ENCODE measurements around the gene CRIM1. TPM values are rescaled to one million over a fixed set of nuclear protein-coding genes. Genes with fewer than 3 reads are reported as not detected.
A peak's percentile ranks its signal among the peaks of the same experiment; 100 is the strongest.

The CRIM1 gene
- total RNA-seq, 4 donors from 2014 or later: 72.6 to 162 (median 112) TPM

DNA sequence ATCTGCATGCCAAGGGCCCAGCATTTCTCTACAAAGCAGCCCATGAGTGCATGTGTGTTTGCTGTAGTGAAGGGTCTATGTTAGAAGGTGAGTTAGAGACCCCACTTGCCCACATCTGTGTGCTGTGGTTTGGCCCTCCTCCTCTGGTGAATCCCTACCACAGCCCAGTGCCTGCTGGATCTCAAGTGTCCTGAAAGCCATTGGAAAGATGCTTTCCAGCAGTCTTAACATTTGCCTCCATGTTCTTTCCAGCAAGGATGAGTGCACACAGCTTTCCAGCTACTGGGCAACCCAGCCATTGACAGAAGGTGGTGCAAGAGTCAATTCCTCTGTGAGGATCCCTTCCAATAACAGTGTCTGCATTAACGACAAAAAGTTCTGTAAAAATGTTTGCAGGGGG, 13.6 kb downstream of the CRIM1 start:
- Histone ChIP-seq H3K36me3 (no peaks in the 10 kb centered on the region), H3K27ac (peak overlapping the region; percentile 76), H3K27me3 (no peaks in the 10 kb centered on the region), H3K4me3 (no peak overlapping the region), H3K4me1 (peaks cover 80% of the 10 kb centered on the region), H3K9me3 (no peaks in the 10 kb centered on the region)
- WGBS: 54% methylated on average over 1 of the region's 1 CpG
- TF ChIP-seq POLR2A (IDR thresholded peaks at IDR 0.05) (no peak), EP300 (IDR thresholded peaks at IDR 0.05) (no peak), POLR2AphosphoS5 (IDR thresholded peaks at IDR 0.05) (no peak)
- TF ChIP-seq, protein P1, sequence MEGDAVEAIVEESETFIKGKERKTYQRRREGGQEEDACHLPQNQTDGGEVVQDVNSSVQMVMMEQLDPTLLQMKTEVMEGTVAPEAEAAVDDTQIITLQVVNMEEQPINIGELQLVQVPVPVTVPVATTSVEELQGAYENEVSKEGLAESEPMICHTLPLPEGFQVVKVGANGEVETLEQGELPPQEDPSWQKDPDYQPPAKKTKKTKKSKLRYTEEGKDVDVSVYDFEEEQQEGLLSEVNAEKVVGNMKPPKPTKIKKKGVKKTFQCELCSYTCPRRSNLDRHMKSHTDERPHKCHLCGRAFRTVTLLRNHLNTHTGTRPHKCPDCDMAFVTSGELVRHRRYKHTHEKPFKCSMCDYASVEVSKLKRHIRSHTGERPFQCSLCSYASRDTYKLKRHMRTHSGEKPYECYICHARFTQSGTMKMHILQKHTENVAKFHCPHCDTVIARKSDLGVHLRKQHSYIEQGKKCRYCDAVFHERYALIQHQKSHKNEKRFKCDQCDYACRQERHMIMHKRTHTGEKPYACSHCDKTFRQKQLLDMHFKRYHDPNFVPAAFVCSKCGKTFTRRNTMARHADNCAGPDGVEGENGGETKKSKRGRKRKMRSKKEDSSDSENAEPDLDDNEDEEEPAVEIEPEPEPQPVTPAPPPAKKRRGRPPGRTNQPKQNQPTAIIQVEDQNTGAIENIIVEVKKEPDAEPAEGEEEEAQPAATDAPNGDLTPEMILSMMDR (IDR thresholded peaks at IDR 0.05): no peak
- no peak for DNase-seq (ENCODE audit: low spot score in 2 of 2)

DNA sequence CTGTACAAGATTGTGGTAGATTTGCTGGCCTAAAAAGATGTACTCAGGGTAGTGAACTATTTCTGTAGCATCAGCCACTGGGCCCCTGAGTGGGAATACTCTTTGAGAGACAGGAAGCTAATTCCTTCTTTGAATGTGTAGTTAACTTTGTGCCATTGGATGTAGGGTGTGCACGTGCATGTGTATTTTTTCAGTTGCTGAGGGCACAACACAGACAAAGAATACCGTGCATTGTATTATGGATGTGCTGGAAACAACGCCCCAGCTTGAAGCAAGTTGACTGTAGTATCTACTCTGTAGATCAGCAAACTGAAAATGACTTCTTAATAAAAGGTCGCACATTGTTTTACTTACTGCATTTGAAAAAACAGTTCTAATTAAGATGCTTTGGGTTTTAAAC, 14.1 kb downstream of the CRIM1 start:
- no peak for TF ChIP-seq POLR2A (IDR thresholded peaks at IDR 0.05)
- peak in 1 of 3 donors; percentile 57 for TF ChIP-seq POLR2AphosphoS5 (IDR thresholded peaks at IDR 0.05)
- no peaks in the 10 kb centered on the region for H3K27me3 ChIP-seq
- H3K4me3 ChIP-seq: no peak overlapping the region
- peaks cover 83% of the 10 kb centered on the region for H3K4me1 ChIP-seq
- 59% methylated on average over 4 of the region's 4 CpGs for WGBS
- peak overlapping the region; percentile 76 for H3K27ac ChIP-seq
- no peaks in the 10 kb centered on the region for H3K36me3 ChIP-seq
- H3K9me3 ChIP-seq: no peaks in the 10 kb centered on the region
- DNase-seq (ENCODE audit: low spot score in 2 of 2): no peak

DNA sequence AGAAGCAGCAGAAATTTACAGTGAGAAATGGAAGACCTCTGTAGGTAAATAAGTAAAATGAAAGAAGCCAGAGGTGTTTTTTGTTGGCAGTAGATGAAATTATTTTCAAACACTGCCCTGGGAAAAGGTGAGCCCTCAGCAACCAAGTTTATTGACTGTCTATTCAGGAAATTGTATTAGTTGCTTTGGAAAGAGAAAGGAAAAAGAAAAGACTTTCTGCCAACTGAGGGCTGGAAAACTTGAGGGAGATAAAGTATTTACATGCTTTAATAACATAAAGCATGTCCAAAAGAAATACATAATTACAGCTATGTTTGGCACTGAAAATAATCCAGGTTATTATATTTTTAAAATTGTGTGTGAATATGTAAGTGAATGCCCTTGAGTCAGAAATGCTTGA, 14.7 kb downstream of the CRIM1 start:
- TF ChIP-seq, protein P1 (IDR thresholded peaks at IDR 0.05): no peak
- TF ChIP-seq EP300 (IDR thresholded peaks at IDR 0.05) (no peak), POLR2A (IDR thresholded peaks at IDR 0.05) (no peak), POLR2AphosphoS5 (IDR thresholded peaks at IDR 0.05) (no peak)
- no peak overlapping the region for H3K4me3 ChIP-seq
- no peaks in the 10 kb centered on the region for H3K27me3 ChIP-seq
- H3K36me3 ChIP-seq: no peaks in the 10 kb centered on the region
- peak overlapping the region; percentile 76 for H3K27ac ChIP-seq
- no peaks in the 10 kb centered on the region for H3K9me3 ChIP-seq
- peaks cover 83% of the 10 kb centered on the region for H3K4me1 ChIP-seq
- no peak for DNase-seq (ENCODE audit: low spot score in 2 of 2)

DNA sequence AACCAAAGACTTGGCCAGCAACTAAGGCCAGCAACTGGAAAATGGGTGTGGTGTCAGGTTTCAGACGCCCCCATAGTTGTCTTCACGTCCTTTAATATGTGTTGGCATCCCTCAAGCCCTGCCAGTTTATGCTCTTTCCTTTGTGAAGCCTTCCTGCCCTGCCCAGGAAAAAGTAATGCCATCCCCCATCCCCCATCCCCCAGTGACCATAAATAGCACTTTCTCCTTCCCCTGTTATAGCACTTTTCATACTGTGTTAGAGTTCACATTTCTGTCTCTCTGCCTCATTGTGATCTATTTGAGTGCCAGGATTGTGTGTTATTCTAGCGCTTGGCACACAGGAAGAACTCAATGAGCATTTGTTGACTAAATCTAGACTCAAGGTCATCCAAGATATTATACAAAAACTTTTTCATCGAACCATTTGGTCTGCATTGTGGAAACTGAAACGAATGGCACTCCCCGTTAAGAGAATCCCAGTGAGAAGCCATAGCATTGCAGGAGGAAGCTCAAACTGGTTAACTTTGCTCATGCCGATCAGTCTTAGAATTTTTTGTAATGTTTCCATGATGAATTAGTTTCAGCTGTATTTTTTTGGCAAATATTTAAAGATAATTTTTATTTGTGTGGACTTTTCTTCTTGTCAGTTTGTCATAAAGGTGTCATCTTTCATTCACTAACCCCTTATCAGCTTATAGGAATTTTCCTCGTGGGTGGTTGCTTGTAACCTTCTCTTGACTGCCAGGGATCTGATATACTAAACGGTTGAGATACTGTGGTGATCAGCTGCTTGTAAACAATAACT, 15.7 kb downstream of the CRIM1 start:
- Histone ChIP-seq H3K4me1 (peaks cover 81% of the 10 kb centered on the region), H3K4me3 (peak overlapping the region; percentile 13)
- 15% methylated on average over 9 of the region's 9 CpGs for WGBS

DNA sequence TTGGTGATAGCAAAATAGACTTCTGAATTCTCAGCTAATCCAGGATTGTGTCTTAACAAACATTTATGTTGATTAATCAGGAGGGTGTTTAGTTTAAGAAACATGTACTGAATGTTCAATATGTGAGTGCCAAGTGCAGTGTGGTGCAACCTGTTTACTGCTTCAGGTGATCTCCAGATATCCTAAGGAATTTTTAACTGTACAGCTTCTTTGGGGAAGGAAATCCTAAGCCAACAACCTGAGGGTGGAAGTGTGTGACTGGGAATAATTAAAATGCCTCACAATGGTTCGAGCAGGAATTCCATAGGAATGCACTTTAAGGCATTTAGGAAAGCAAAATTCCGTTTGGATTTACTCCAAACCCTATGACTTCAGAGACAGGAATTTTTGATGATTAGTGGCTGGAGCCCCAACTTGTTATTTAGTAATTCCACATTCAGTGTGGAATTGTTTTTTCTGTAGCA, 16.4 kb downstream of the CRIM1 start:
- H3K4me3 ChIP-seq: peak overlapping the region; percentile 13
- no peak for DNase-seq (ENCODE audit: low spot score in 2 of 2)
- H3K27ac ChIP-seq: peak overlapping the region; percentile 76
- TF ChIP-seq EP300 (IDR thresholded peaks at IDR 0.05): no peak
- no peak for TF ChIP-seq POLR2A (IDR thresholded peaks at IDR 0.05)
- no peak for TF ChIP-seq POLR2AphosphoS5 (IDR thresholded peaks at IDR 0.05)
- TF ChIP-seq, protein P1 (IDR thresholded peaks at IDR 0.05): no peak
- peaks cover 81% of the 10 kb centered on the region for H3K4me1 ChIP-seq
- H3K36me3 ChIP-seq: no peaks in the 10 kb centered on the region
- 18% methylated on average over 2 of the region's 2 CpGs for WGBS
- no peaks in the 10 kb centered on the region for H3K9me3 ChIP-seq
- no peaks in the 10 kb centered on the region for H3K27me3 ChIP-seq

More for the DNA sequence above, 15.7 kb downstream of the CRIM1 start:
- H3K27ac ChIP-seq: peak overlapping the region; percentile 76
- H3K9me3 ChIP-seq: no peaks in the 10 kb centered on the region
- no peaks in the 10 kb centered on the region for H3K36me3 ChIP-seq
- TF ChIP-seq EP300 (IDR thresholded peaks at IDR 0.05) (no peak), POLR2A (IDR thresholded peaks at IDR 0.05) (no peak), POLR2AphosphoS5 (IDR thresholded peaks at IDR 0.05) (no peak)
- TF ChIP-seq, protein P1 (IDR thresholded peaks at IDR 0.05): no peak
- no peak for DNase-seq (ENCODE audit: low spot score in 2 of 2)
- no peaks in the 10 kb centered on the region for H3K27me3 ChIP-seq

Data from suprapubic skin (tissue), 4 donors.